Skeletal muscle tissue (tissue), 4 donors: ENCODE measurements around the gene NBEAL2. TPM values are rescaled to one million over a fixed set of nuclear protein-coding genes. Genes with fewer than 3 reads are reported as not detected.

Experiments
- H3K27ac ChIP-seq: one replicate; pipeline ENCODE4 v1.7.0; 2013; ENCODE audit warnings: mild to moderate bottlenecking, low read depth, low read length, inconsistent platforms
- H3K27me3 ChIP-seq, 3 donors: one replicate each; pipeline ENCODE4 v1.7.0; 2013; ENCODE audit warnings: low read length in 3 of 3; ENCODE audit not compliant: control insufficient read depth in 3 of 3, insufficient read depth in 3 of 3
- H3K36me3 ChIP-seq, 3 donors: one replicate each; pipeline ENCODE4 v1.7.0; 2013; ENCODE audit warnings: low read length in 3 of 3; ENCODE audit not compliant: control insufficient read depth in 3 of 3, insufficient read depth in 3 of 3
- H3K4me1 ChIP-seq, 3 donors: one replicate each; pipeline ENCODE4 v1.7.0; 2013; ENCODE audit warnings: low read length in 3 of 3, mild to moderate bottlenecking in 3 of 3; ENCODE audit not compliant: control insufficient read depth in 3 of 3, insufficient read depth in 3 of 3
- H3K4me3 ChIP-seq, 3 donors: one replicate each; pipeline ENCODE4 v1.7.0; 2013; ENCODE audit warnings: low read length in 3 of 3
- H3K9ac ChIP-seq, 3 donors: one replicate each; pipeline ENCODE4 v1.7.0; 2013; ENCODE audit warnings: low read length in 3 of 3, mild to moderate bottlenecking in 3 of 3, moderate library complexity in 2 of 3, low read depth in 1 of 3
- H3K9me3 ChIP-seq, 3 donors: one replicate each; pipeline ENCODE4 v1.7.0; 2013; ENCODE audit warnings: low read length in 3 of 3; ENCODE audit not compliant: control insufficient read depth in 3 of 3
- total RNA-seq: library from RNA; depleted of rRNA; stranded (reverse); fragments of >200 nt; gene quantifications from one replicate; pipeline ENCODE4 v1.2.3, GENCODE V29; 2014
- donor health status: Osteomylitis.

NBEAL2 gene, protein sequence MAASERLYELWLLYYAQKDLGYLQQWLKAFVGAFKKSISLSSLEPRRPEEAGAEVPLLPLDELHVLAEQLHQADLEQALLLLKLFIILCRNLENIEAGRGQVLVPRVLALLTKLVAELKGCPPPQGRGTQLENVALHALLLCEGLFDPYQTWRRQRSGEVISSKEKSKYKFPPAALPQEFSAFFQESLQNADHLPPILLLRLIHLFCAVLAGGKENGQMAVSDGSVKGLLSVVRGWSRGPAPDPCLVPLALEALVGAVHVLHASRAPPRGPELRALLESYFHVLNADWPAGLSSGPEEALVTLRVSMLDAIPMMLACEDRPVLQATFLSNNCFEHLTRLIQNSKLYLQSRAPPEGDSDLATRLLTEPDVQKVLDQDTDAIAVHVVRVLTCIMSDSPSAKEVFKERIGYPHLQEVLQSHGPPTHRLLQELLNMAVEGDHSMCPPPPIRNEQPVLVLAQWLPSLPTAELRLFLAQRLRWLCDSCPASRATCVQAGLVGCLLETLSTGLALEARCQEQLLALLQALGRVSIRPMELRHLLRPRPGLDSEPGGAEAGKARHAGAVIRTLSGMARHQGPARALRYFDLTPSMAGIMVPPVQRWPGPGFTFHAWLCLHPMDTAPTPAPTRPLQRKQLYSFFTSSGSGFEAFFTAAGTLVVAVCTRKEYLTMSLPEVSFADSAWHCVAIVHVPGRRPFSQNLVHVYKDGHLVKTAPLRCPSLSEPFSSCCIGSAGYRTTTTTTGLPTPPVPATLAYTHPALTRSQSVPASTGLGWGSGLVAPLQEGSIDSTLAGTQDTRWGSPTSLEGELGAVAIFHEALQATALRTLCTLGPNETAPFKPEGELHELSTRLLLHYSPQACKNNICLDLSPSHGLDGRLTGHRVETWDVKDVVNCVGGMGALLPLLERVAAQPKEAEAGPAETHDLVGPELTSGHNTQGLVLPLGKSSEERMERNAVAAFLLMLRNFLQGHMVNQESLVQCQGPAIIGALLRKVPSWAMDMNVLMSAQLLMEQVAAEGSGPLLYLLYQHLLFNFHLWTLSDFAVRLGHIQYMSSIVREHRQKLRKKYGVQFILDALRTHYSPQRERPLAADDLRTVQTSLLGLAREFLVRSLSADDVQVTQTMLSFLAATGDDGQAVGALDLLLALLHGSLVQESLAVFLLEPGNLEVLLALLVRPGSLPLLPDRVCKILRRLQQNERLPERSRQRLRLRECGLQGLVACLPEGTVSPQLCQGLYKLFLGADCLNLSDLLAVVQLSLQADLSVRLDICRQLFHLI (N-terminal part only)
- 5.2 TPM for total RNA-seq

- Histone ChIP-seq H3K9ac (peak within 1 kb of the TSS; percentile 88 to 96 (median 92)), H3K27me3 (no peaks in the 10 kb centered on the region), H3K4me3 (peak within 1 kb of the TSS; percentile 85 to 89 (median 89)), H3K27ac (peak within 1 kb of the TSS; percentile 91), H3K36me3 (no peaks in the 10 kb centered on the region), H3K9me3 (no peaks in the 10 kb centered on the region), H3K4me1 (peaks cover 33 to 47% (median 44%) of the 10 kb centered on the region in 3 donors)
Observed at GRCh38 chr3:46978985-46979944, at the start of gene NBEAL2. NBEAL2 (plus strand) TSS chr3:46979666; CDS start chr3:46979862, 196 bp downstream.

- Histone ChIP-seq H3K27ac (peak overlapping the region; percentile 64), H3K9ac (peak overlapping the region; percentile 35 to 63 (median 54)), H3K36me3 (peaks cover 0 to 1% (median 1%) of the 10 kb centered on the region in 3 donors), H3K9me3 (no peaks in the 10 kb centered on the region), H3K27me3 (no peaks in the 10 kb centered on the region), H3K4me3 (peak overlapping the region in 1 of 3 donors; percentile 13), H3K4me1 (peaks cover 95 to 97% (median 96%) of the 10 kb centered on the region in 3 donors)
Observed at GRCh38 chr3:46930166-46930944, 49.1 kb upstream of the NBEAL2 start.

DNA sequence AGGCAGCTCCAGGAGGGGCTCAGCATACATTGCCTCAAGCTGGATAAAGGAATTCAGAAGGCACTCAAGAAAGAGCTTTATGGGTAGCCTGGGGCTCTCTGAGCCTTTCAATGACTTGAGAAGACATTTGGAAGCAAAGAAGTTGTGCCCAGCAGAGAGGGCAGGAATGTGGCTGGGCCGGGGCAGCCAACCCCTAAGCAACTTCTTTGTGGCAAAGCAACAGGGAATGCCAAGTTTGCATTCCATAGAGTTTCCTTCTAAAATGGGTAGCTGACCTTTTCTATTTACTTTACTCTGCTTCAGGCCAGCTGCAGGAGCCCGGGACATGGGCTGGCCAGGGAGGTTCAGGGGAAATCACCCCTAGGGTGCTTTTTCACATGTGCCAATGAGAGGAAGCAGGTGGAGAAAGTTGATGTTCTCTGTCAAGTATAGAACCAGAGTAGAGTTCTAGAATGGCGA lies 48.5 kb upstream of the NBEAL2 start:
- Histone ChIP-seq H3K4me1 (peaks cover 95 to 97% (median 96%) of the 10 kb centered on the region in 3 donors), H3K4me3 (peak overlapping the region in 1 of 3 donors; percentile 35), H3K36me3 (no peaks in the 10 kb centered on the region), H3K9ac (peak overlapping the region; percentile 35 to 63 (median 54)), H3K27me3 (no peaks in the 10 kb centered on the region), H3K27ac (peak overlapping the region; percentile 64), H3K9me3 (no peaks in the 10 kb centered on the region)

GRCh38 chr3:46931631-46932331 lies 47.7 kb upstream of the NBEAL2 start:
- peaks cover 95 to 97% (median 96%) of the 10 kb centered on the region in 3 donors for H3K4me1 ChIP-seq
- no peaks in the 10 kb centered on the region for H3K9me3 ChIP-seq
- H3K36me3 ChIP-seq, result peaks cover 0 to 8% (median 0%) of the 10 kb centered on the region in 3 donors
- H3K27ac ChIP-seq, result peak overlapping the region; percentile 64
- peak overlapping the region in 2 of 3 donors; percentile 25 to 35 for H3K4me3 ChIP-seq
- peak overlapping the region in 2 of 3 donors; percentile 26 to 63 for H3K9ac ChIP-seq
- no peaks in the 10 kb centered on the region for H3K27me3 ChIP-seq

GRCh38 chr3:46932455-46933225 lies 46.8 kb upstream of the NBEAL2 start:
- peak overlapping the region; percentile 20 to 63 (median 47) for H3K9ac ChIP-seq
- H3K27me3 ChIP-seq, result no peaks in the 10 kb centered on the region
- H3K27ac ChIP-seq, result peak overlapping the region; percentile 64
- peak overlapping the region in 1 of 3 donors; percentile 45 for H3K4me3 ChIP-seq
- no peaks in the 10 kb centered on the region for H3K9me3 ChIP-seq
- H3K36me3 ChIP-seq, result peaks cover 0 to 8% (median 5%) of the 10 kb centered on the region in 3 donors
- peaks cover 90 to 97% (median 95%) of the 10 kb centered on the region in 3 donors for H3K4me1 ChIP-seq

- H3K4me1 ChIP-seq, result peaks cover 84 to 97% (median 95%) of the 10 kb centered on the region in 3 donors
- peak overlapping the region; percentile 64 for H3K27ac ChIP-seq
- peak overlapping the region; percentile 20 to 63 (median 47) for H3K9ac ChIP-seq
- H3K9me3 ChIP-seq, result no peaks in the 10 kb centered on the region
- H3K27me3 ChIP-seq, result no peaks in the 10 kb centered on the region
- peak overlapping the region in 1 of 3 donors; percentile 13 for H3K4me3 ChIP-seq
- H3K36me3 ChIP-seq, result peaks cover 3 to 8% (median 7%) of the 10 kb centered on the region in 3 donors
Observed at GRCh38 chr3:46933261-46933660, 46.2 kb upstream of the NBEAL2 start.

- H3K9me3 ChIP-seq, result no peaks in the 10 kb centered on the region
- H3K27ac ChIP-seq, result peak overlapping the region; percentile 92
- H3K27me3 ChIP-seq, result no peaks in the 10 kb centered on the region
- H3K9ac ChIP-seq, result peak overlapping the region in 1 of 3 donors; percentile 72
- H3K4me3 ChIP-seq, result peak overlapping the region in 1 of 3 donors; percentile 63
- peaks cover 3 to 8% (median 8%) of the 10 kb centered on the region in 3 donors for H3K36me3 ChIP-seq
- H3K4me1 ChIP-seq, result peaks cover 82 to 98% (median 96%) of the 10 kb centered on the region in 3 donors
Observed at GRCh38 chr3:46934072-46934471, 45.4 kb upstream of the NBEAL2 start.
